Measurements from ENCODE around the gene TRAPPC12. TPM values are rescaled to one million over a fixed set of nuclear protein-coding genes. Genes with fewer than 3 reads are reported as not detected.

Gene TRAPPC12
- total RNA-seq, 1 donor, result 62.7 TPM

DNA sequence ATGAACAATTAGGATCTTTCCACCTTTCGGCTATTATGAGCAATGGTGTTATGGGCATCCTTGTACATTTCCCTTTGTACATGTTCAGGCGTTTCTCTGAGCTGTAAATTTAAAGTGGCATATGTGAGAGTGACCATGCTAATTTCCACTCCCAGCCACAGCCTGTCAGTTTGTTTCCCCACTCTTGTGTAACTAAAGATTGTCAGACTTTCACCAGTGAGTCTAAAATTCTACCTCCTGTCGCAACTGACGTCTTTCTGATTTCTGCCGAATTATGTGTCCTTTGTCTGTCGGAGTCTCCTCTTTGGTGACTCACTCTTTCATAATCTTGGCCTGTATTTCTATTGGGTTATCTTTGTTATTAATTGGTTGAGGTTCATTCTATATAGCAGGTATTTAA lies 50.7 kb downstream of the TRAPPC12 start:
- no peak overlapping the region for H3K4me3 ChIP-seq (ENCODE audit: low read depth, low read length)
- TF ChIP-seq, protein P1, sequence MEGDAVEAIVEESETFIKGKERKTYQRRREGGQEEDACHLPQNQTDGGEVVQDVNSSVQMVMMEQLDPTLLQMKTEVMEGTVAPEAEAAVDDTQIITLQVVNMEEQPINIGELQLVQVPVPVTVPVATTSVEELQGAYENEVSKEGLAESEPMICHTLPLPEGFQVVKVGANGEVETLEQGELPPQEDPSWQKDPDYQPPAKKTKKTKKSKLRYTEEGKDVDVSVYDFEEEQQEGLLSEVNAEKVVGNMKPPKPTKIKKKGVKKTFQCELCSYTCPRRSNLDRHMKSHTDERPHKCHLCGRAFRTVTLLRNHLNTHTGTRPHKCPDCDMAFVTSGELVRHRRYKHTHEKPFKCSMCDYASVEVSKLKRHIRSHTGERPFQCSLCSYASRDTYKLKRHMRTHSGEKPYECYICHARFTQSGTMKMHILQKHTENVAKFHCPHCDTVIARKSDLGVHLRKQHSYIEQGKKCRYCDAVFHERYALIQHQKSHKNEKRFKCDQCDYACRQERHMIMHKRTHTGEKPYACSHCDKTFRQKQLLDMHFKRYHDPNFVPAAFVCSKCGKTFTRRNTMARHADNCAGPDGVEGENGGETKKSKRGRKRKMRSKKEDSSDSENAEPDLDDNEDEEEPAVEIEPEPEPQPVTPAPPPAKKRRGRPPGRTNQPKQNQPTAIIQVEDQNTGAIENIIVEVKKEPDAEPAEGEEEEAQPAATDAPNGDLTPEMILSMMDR (IDR thresholded peaks at IDR 0.05; ENCODE audit: insufficient read depth, low read length), result no peak
- DNase-seq (ENCODE audit: low read depth), result peak; percentile 53

DNA sequence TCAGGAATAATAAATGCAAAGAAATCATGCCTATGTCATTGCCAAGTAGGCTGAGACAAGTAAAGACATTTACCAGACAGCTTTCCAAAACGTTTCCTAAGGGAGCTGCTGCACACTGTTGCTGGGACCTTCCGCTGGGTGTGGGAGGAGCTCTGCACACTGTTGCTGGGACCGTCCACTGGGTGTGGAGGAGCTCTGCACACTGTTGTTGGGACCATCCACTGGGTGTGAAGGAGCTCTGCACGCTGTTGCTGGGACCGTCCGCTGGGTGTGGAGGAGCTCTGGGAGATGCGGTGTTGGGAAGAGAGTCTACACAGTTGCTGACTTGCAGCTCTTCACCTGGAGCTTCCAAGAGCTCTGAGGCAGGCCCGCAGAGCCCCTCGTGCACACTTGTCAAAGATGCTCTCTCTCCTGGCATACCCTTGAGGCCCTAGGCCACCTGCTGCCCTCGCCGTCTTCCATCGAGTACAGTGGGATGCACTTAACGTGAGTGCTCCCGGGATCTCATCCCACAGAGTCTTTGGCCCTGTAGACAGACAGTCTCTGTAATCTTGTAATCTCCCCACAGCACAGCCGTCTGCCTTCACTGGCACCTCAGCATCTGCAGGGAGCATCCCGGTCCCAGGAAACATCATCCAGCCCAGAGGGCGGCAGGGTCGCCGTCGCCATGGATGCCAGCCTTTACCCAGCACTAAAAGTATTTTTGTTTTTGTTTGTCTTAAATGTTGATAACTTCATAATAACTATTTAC lies 51.4 kb downstream of the TRAPPC12 start:
- no peak overlapping the region for H3K4me3 ChIP-seq (ENCODE audit: low read depth, low read length)
- peak; percentile 11 for DNase-seq (ENCODE audit: low read depth)
- TF ChIP-seq, protein P1 (IDR thresholded peaks at IDR 0.05; ENCODE audit: insufficient read depth, low read length), result no peak

DNA sequence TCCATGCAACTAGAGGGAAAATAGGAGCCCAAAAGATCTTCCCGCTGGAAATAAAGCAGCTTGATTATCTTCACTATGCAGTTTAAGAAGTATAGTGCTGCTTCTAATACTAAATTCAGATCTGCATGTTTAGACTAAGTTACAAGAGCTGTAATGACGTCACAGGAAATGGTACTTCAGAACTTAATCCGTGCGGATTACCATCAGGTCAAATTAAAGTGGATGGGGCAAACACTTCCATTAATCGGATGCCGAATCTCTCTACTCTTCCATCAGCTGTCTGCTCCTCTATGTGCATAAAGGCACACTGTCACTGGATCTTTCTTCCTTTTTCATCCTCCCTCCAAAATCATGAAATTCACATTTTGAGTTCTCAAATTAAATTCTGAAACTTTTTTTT lies 52.6 kb downstream of the TRAPPC12 start:
- DNase-seq (ENCODE audit: low read depth), result no peak
- TF ChIP-seq, protein P1 (IDR thresholded peaks at IDR 0.05; ENCODE audit: insufficient read depth, low read length), result no peak
- H3K4me3 ChIP-seq (ENCODE audit: low read depth, low read length), result no peak overlapping the region

DNA sequence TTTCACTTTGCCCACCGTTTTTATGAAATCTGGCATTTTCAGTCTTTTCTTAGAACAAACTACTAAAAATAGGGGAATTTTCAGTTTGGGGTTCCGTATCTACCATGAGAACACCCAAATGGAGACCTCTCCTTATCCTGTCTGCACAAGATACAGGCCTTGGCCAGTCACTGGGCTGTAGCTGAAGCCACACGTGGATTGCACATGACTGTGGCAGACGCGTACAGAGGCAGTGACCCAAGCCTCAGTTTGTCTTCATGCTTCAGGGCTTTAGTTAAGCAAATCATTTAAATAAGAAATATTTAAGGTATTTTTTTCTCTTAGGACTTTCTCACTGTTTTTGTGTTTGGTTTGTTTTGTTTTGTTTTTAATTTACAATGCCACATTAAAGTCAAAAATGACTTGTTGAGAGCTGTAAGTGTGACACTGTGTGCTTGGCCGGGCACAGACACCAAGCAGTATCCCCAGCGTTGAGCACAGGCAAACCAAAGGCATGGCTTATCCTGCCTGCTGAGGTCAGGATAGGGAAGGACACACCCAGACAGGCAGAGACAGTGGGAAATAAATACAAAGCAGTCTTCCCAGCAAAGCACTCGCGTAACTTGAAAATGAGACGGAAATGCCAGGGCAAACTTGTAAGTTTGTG lies 53.3 kb downstream of the TRAPPC12 start:
- H3K4me3 ChIP-seq (ENCODE audit: low read depth, low read length), result no peak overlapping the region
- TF ChIP-seq, protein P1 (IDR thresholded peaks at IDR 0.05; ENCODE audit: insufficient read depth, low read length), result no peak
- DNase-seq (ENCODE audit: low read depth), result no peak

DNA sequence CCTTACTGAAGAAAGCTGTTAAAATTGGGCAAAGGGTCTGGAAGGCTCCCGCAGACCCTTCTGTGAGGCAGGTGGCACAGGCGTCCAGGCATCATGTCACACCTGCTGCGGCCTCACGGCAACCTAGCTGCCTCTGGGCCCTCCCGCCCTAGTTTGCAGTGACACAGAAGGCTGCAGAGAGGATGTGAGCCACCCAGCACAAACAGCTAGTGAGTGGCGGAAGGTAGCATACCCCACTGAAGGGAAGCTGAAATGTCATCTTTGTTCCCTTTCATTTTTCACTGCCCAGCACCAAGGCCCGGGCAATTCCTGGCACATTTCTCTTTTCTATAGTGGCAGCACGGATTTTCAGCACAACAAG lies 53.8 kb downstream of the TRAPPC12 start:
- TF ChIP-seq, protein P1 (IDR thresholded peaks at IDR 0.05; ENCODE audit: insufficient read depth, low read length), result no peak
- DNase-seq (ENCODE audit: low read depth), result no peak
- no peak overlapping the region for H3K4me3 ChIP-seq (ENCODE audit: low read depth, low read length)

DNA sequence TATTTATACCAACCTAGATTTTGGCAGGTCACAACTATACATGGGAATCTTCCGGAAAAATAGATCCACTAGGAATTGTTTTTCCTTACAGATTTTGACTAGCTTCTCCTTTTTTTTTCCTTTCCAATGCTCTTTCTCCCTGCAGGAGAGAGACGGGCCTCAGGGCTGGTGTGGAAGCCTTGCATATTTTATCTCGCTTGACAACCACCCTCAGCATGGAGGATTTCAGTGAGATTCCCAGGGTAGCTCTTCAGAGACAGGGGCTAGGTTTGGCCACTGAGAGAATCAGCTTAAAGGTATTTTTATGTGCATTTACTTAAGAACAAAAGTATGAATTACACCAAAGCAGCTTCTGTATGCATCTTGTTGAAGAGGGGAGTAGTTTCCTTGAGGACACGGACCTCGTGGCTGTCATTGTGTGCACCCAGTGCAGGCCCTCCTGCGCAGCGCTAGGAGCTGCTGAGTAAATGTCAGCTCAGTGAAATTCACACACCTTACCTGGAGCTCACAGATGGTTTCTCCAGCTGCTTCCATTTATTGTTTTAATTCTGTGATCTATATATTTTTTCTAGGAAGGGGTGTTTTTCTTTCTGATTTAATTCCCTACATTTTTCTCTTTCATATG lies 54.4 kb downstream of the TRAPPC12 start:
- H3K4me3 ChIP-seq (ENCODE audit: low read depth, low read length), result no peak overlapping the region
- TF ChIP-seq, protein P1 (IDR thresholded peaks at IDR 0.05; ENCODE audit: insufficient read depth, low read length), result no peak
- no peak for DNase-seq (ENCODE audit: low read depth)

Data from fibroblast of the aortic adventitia (primary cell).